CD14-positive monocyte (primary cell): ENCODE data around the gene ACOT7. TPM values are rescaled to one million over a fixed set of nuclear protein-coding genes. Genes with fewer than 3 reads are reported as not detected.
A peak's percentile ranks its signal among the peaks of the same experiment; 100 is the strongest.

Experiments used
- DNase-seq, 3 donors: peaks; one replicate each; pipeline ENCODE4 v3.0.0-alpha.2; 2011 to 2022
- H2AFZ ChIP-seq: 2 replicates; pipeline ENCODE4 v1.6.0; 2012; ENCODE audit warnings: mild to moderate bottlenecking, low read depth, low read length, inconsistent platforms; ENCODE audit not compliant: insufficient read depth, poor library complexity, severe bottlenecking
- H3K27ac ChIP-seq, 2 donors: 1 replicate in 1 of 2; 2 replicates in 1 of 2; pipeline ENCODE4 v1.5.1; 2012 to 2013; ENCODE audit warnings: low read length in 2 of 2, control low read depth in 1 of 2, inconsistent platforms in 1 of 2, low read depth in 1 of 2, mild to moderate bottlenecking in 1 of 2
- H3K27me3 ChIP-seq, 2 donors: one replicate each; pipeline versions ENCODE4 v1.6.0 to v1.6.1; 2011 to 2013; ENCODE audit warnings: low read length in 2 of 2; ENCODE audit not compliant: control insufficient read depth in 2 of 2, insufficient read depth in 2 of 2
- H3K36me3 ChIP-seq, 2 donors: replicated peaks in 1 of 2; 1 replicate in 1 of 2; 2 replicates in 1 of 2; pipeline versions ENCODE4 v1.5.1 to v1.6.1; 2012 to 2013; ENCODE audit warnings: low read length in 2 of 2, control low read depth in 1 of 2, inconsistent platforms in 1 of 2, mild to moderate bottlenecking in 1 of 2; ENCODE audit not compliant: insufficient read depth in 2 of 2, control insufficient read depth in 1 of 2
- H3K4me1 ChIP-seq, 2 donors: 1 replicate in 1 of 2; 2 replicates in 1 of 2; pipeline versions ENCODE4 v1.5.1 to v1.6.1; 2012 to 2013; ENCODE audit warnings: low read length in 2 of 2, control low read depth in 1 of 2, inconsistent platforms in 1 of 2, mild to moderate bottlenecking in 1 of 2, moderate library complexity in 1 of 2; ENCODE audit not compliant: insufficient read depth in 2 of 2, control insufficient read depth in 1 of 2
- H3K4me2 ChIP-seq: replicated peaks from 2 replicates; pipeline ENCODE3; 2012; ENCODE audit warnings: low read length, moderate library complexity, mild to moderate bottlenecking; ENCODE audit not compliant: poor library complexity, severe bottlenecking; ENCODE audit errors: extremely low read depth
- H3K4me3 ChIP-seq, 3 experiments: fragments of 200-600 bp in 1 of 3; sonication (generic) in 1 of 3; replicated peaks in 1 of 3; 1 replicate in 2 of 3; 2 replicates in 1 of 3; pipeline ENCODE4 v1.5.1; 2011 to 2013; ENCODE audit warnings: low read length in 3 of 3, mild to moderate bottlenecking in 3 of 3, control low read depth in 2 of 3, low read depth in 2 of 3, inconsistent platforms in 1 of 3, moderate library complexity in 1 of 3
- H3K79me2 ChIP-seq: 2 replicates; pipeline ENCODE4 v1.6.0; 2012; ENCODE audit warnings: mild to moderate bottlenecking, control low read depth, inconsistent platforms, low read length, moderate library complexity; ENCODE audit not compliant: insufficient read depth
- H3K9ac ChIP-seq: 2 replicates; pipeline ENCODE4 v1.6.0; 2017; ENCODE audit warnings: low read length, mild to moderate bottlenecking; ENCODE audit not compliant: insufficient read depth, poor library complexity, severe bottlenecking
- H3K9me3 ChIP-seq, 2 donors: replicated peaks in 1 of 2; 1 replicate in 1 of 2; 2 replicates in 1 of 2; pipeline versions ENCODE4 v1.5.1 to v1.6.1; 2012 to 2013; ENCODE audit warnings: low read length in 2 of 2, control low read depth in 1 of 2; ENCODE audit not compliant: control insufficient read depth in 1 of 2, insufficient read depth in 1 of 2
- H4K20me1 ChIP-seq: 2 replicates; pipeline ENCODE4 v1.6.0; 2012; ENCODE audit warnings: mild to moderate bottlenecking, low read length, control low read depth, moderate library complexity; ENCODE audit not compliant: insufficient read depth
- H3K27ac Mint-ChIP-seq, 7 donors: one replicate each; pipeline ENCODE4 v1.8.0; 2020; ENCODE audit warnings: mild to moderate bottlenecking in 7 of 7, mixed read lengths in 7 of 7, moderate library complexity in 6 of 7, inconsistent platforms in 2 of 7
- H3K27me3 Mint-ChIP-seq, 3 donors: one replicate each; pipeline ENCODE4 v1.8.0; 2021 to 2022; ENCODE audit warnings: low read depth in 3 of 3, mild to moderate bottlenecking in 3 of 3, mixed read lengths in 3 of 3, moderate library complexity in 3 of 3, inconsistent platforms in 1 of 3
- H3K36me3 Mint-ChIP-seq, 2 donors: one replicate each; pipeline ENCODE4 v1.8.0; 2020; ENCODE audit warnings: mixed read lengths in 2 of 2, inconsistent platforms in 1 of 2, mild to moderate bottlenecking in 1 of 2
- H3K4me1 Mint-ChIP-seq: one replicate; pipeline ENCODE4 v1.8.0; 2020; ENCODE audit warnings: mild to moderate bottlenecking, mixed read lengths
- H3K4me3 Mint-ChIP-seq, 2 donors: one replicate each; pipeline ENCODE4 v1.8.0; 2020; ENCODE audit warnings: mild to moderate bottlenecking in 2 of 2, mixed read lengths in 2 of 2, moderate library complexity in 1 of 2
- H3K9me3 Mint-ChIP-seq, 7 donors: one replicate each; pipeline ENCODE4 v1.8.0; 2020 to 2022; ENCODE audit warnings: mixed read lengths in 7 of 7, mild to moderate bottlenecking in 6 of 7, moderate library complexity in 6 of 7, inconsistent platforms in 2 of 7
- CTCF ChIP-seq: fragments of 200-600 bp; IDR thresholded peaks from one replicate; pipeline ENCODE4 v1.8.0; 2022; ENCODE audit warnings: antibody characterized with exemption, mild to moderate bottlenecking
- WGBS: methylation state at CpG from one replicate; pipeline ENCODE4 v1.1.5; 2013; ENCODE audit warnings: missing lambda C conversion rate; ENCODE audit not compliant: insufficient coverage; 5-methylcytosine and 5-hydroxymethylcytosine counted together
- intact Hi-C, 2 donors: fragments of 100-400 bp; cut with micrococcal nuclease; formaldehyde crosslinking; loops; one replicate each; pipeline versions ENCODE4 v1.15.0 to v1.15.1; 2023
- polyA plus RNA-seq, 3 donors: library from polyadenylated mRNA; depleted of rRNA in 1 of 3; unstranded in 2 of 3; stranded (reverse) in 1 of 3; fragments of 300-500 nt in 2 of 3; fragments of >200 nt in 1 of 3; fragmentation: Illumina TruSeq in 2 of 3; gene quantifications; 1 replicate in 2 of 3; 2 replicates in 1 of 3; pipeline ENCODE4 v1.2.3, GENCODE V29; 2012 to 2021

The ACOT7 gene
- polyA plus RNA-seq, 3 donors: 0.63 to 4.3 (median 1.4) TPM

- Histone ChIP-seq H3K9me3 (no peaks in the 10 kb centered on the region), H3K4me3 (no peak overlapping the region), H3K4me1 (no peaks in the 10 kb centered on the region), H3K36me3 (no peaks in the 10 kb centered on the region), H3K79me2 (no peaks in the 10 kb centered on the region), H3K27me3 (peaks cover 8 to 48% of the 10 kb centered on the region in 2 donors), H2AFZ (no peak overlapping the region), H3K27ac (no peak overlapping the region), H3K9ac (no peak overlapping the region), H3K4me2 (no peak overlapping the region), H4K20me1 (no peaks in the 10 kb centered on the region)
- peak; percentile 39 for TF ChIP-seq CTCF
- peaks cover 0 to 6% (median 0%) of the 10 kb centered on the region in 7 donors for H3K9me3 Mint-ChIP-seq
- H3K36me3 Mint-ChIP-seq: no peaks in the 10 kb centered on the region
- H3K27ac Mint-ChIP-seq: peak overlapping the region in 1 of 7 donors; percentile 57
- intact Hi-C loops: no loop called here
- peaks cover 7% of the 10 kb centered on the region for H3K4me1 Mint-ChIP-seq
- 11% methylated on average over 14 of the region's 15 CpGs for WGBS
- no peak for DNase-seq
- peak overlapping the region in 1 of 2 donors; percentile 4 for H3K4me3 Mint-ChIP-seq
- peaks cover 46 to 80% (median 50%) of the 10 kb centered on the region in 3 donors for H3K27me3 Mint-ChIP-seq
Measured at GRCh38 chr1:6414443-6414844, 20.9 kb upstream of the ACOT7 start.

- Mint-ChIP-seq H3K4me1 (peaks cover 7% of the 10 kb centered on the region), H3K27ac (no peak overlapping the region), H3K27me3 (peaks cover 37 to 70% (median 44%) of the 10 kb centered on the region in 3 donors), H3K4me3 (peak overlapping the region in 1 of 2 donors; percentile 13), H3K36me3 (no peaks in the 10 kb centered on the region), H3K9me3 (peaks cover 0 to 3% (median 0%) of the 10 kb centered on the region in 7 donors)
- no peak for DNase-seq
- Histone ChIP-seq H3K79me2 (no peaks in the 10 kb centered on the region), H3K9me3 (no peaks in the 10 kb centered on the region), H3K27me3 (peaks cover under 1 to 38% of the 10 kb centered on the region in 2 donors), H2AFZ (no peak overlapping the region), H3K4me1 (no peaks in the 10 kb centered on the region), H3K9ac (no peak overlapping the region), H3K36me3 (no peaks in the 10 kb centered on the region), H4K20me1 (no peaks in the 10 kb centered on the region), H3K4me2 (no peak overlapping the region), H3K4me3 (no peak overlapping the region), H3K27ac (no peak overlapping the region)
- 78% methylated on average over 4 of the region's 6 CpGs for WGBS
- no peak for TF ChIP-seq CTCF
- intact Hi-C loops: no loop called here
Measured at GRCh38 chr1:6412896-6413295, 19.3 kb upstream of the ACOT7 start.
